B cell (primary cell): ENCODE data around the gene TMEM164. TPM values are rescaled to one million over a fixed set of nuclear protein-coding genes. Genes with fewer than 3 reads are reported as not detected.

Source experiments
- ATAC-seq: fragments of 200-7000 bp; cut with Tn5 transposase; one replicate; pipeline ENCODE4 v1.10.0; 2021; ENCODE audit warnings: low read depth, mild to moderate bottlenecking, moderate number of reproducible peaks, moderate library complexity
- CTCF ChIA-PET: fragments of 350-600 bp; sonication (Branson Sonifier 250); formaldehyde crosslinking; loops from one replicate; lab custom pipeline; 2021; ENCODE audit warnings: antibody characterized with exemption, inconsistent platforms; lab: Charles Lee
- POLR2A ChIA-PET: fragments of 350-600 bp; sonication (Branson Sonifier 250); formaldehyde crosslinking; loops from one replicate; lab custom pipeline; 2021; ENCODE audit warnings: antibody characterized with exemption; lab: Charles Lee
- DNase-seq: peaks from one replicate; pipeline ENCODE4 v3.0.0; 2013
- H2AFZ ChIP-seq: 2 replicates; pipeline ENCODE4 v1.6.1; 2012; ENCODE audit warnings: mild to moderate bottlenecking, low read depth, low read length; ENCODE audit not compliant: insufficient read depth, poor library complexity, severe bottlenecking
- H3K27ac ChIP-seq, 2 donors: 1 replicate in 1 of 2; 2 replicates in 1 of 2; pipeline ENCODE4 v1.5.1; 2012 to 2013; ENCODE audit warnings: low read length in 2 of 2, mild to moderate bottlenecking in 2 of 2, moderate library complexity in 1 of 2
- H3K27me3 ChIP-seq, 4 experiments: fragments of 200-600 bp in 1 of 4; sonication (generic) in 1 of 4; replicated peaks in 1 of 4; 1 replicate in 2 of 4; 2 replicates in 2 of 4; pipeline versions ENCODE4 v1.6.1 to v1.7.0; 2013 to 2016; ENCODE audit warnings: low read length in 3 of 4, mild to moderate bottlenecking in 2 of 4, mixed read lengths in 1 of 4, moderate library complexity in 1 of 4; ENCODE audit not compliant: insufficient read depth in 4 of 4, control insufficient read depth in 3 of 4; ENCODE audit errors: control extremely low read depth in 1 of 4
- H3K36me3 ChIP-seq, 2 experiments: replicated peaks in 1 of 2; 1 replicate in 1 of 2; 2 replicates in 1 of 2; pipeline versions ENCODE4 v1.6.1 to v1.7.1; 2013; ENCODE audit warnings: low read length in 1 of 2; ENCODE audit not compliant: insufficient read depth in 2 of 2, control insufficient read depth in 1 of 2; ENCODE audit errors: control extremely low read depth in 1 of 2, extremely low read depth in 1 of 2
- H3K4me1 ChIP-seq, 2 donors: fragments of 200-600 bp in 1 of 2; sonication (generic) in 1 of 2; 1 replicate in 1 of 2; 2 replicates in 1 of 2; pipeline versions ENCODE4 v1.5.1 to v1.6.1; 2013 to 2017; ENCODE audit warnings: low read length in 2 of 2; ENCODE audit not compliant: control insufficient read depth in 2 of 2, insufficient read depth in 2 of 2
- H3K4me2 ChIP-seq: replicated peaks from 2 replicates; pipeline ENCODE3; 2012; ENCODE audit warnings: mild to moderate bottlenecking, low read depth, low read length; ENCODE audit not compliant: poor library complexity, severe bottlenecking
- H3K4me3 ChIP-seq, 5 experiments: fragments of 200-600 bp in 1 of 5; sonication (generic) in 1 of 5; 1 replicate in 3 of 5; 2 replicates in 2 of 5; pipeline versions ENCODE4 v1.5.1 to v1.7.0; 2011 to 2016; ENCODE audit warnings: low read length in 4 of 5, mild to moderate bottlenecking in 4 of 5, low read depth in 2 of 5, control low read depth in 1 of 5, moderate library complexity in 1 of 5; ENCODE audit not compliant: insufficient read depth in 1 of 5; ENCODE audit errors: control extremely low read depth in 1 of 5, extremely low read depth in 1 of 5
- H3K79me2 ChIP-seq: fragments of 200-600 bp; sonication (generic); one replicate; pipeline ENCODE4 v1.6.0; 2016; ENCODE audit warnings: low read length; ENCODE audit not compliant: control insufficient read depth, insufficient read depth
- H3K9ac ChIP-seq: fragments of 200-600 bp; sonication (generic); 2 replicates; pipeline ENCODE4 v1.6.1; 2017; ENCODE audit warnings: mild to moderate bottlenecking, low read length, moderate library complexity
- H3K9me3 ChIP-seq, 3 donors: one replicate each; pipeline versions ENCODE4 v1.6.1 to v1.7.1; 2013; ENCODE audit warnings: low read length in 2 of 3; ENCODE audit not compliant: control insufficient read depth in 2 of 3, insufficient read depth in 1 of 3; ENCODE audit errors: control extremely low read depth in 1 of 3
- H4K20me1 ChIP-seq: 2 replicates; pipeline ENCODE4 v1.6.0; 2012; ENCODE audit warnings: mild to moderate bottlenecking, low read length; ENCODE audit not compliant: insufficient read depth, control insufficient read depth, poor library complexity, severe bottlenecking
- H3K27ac Mint-ChIP-seq: one replicate; pipeline ENCODE4 v1.8.0; 2021; ENCODE audit warnings: mixed read lengths
- H3K27me3 Mint-ChIP-seq: one replicate; pipeline ENCODE4 v1.8.0; 2021; ENCODE audit warnings: mixed read lengths
- H3K4me1 Mint-ChIP-seq: one replicate; pipeline ENCODE4 v1.8.0; 2021; ENCODE audit warnings: mixed read lengths
- H3K4me3 Mint-ChIP-seq: one replicate; pipeline ENCODE4 v1.8.0; 2021; ENCODE audit warnings: mixed read lengths
- H3K9me3 Mint-ChIP-seq: one replicate; pipeline ENCODE4 v1.8.0; 2022; ENCODE audit warnings: mixed read lengths; ENCODE audit not compliant: insufficient read depth
- CTCF ChIP-seq: fragments of 200-600 bp; IDR thresholded peaks from one replicate; pipeline ENCODE4 v1.8.0; 2022; ENCODE audit warnings: antibody characterized with exemption, mild to moderate bottlenecking
- EZH2 ChIP-seq: IDR thresholded peaks from 2 replicates; pipeline ENCODE4 v1.6.1; 2012; ENCODE audit warnings: borderline replicate concordance, low read depth, mild to moderate bottlenecking, moderate library complexity, low read length; ENCODE audit not compliant: insufficient read depth, poor library complexity, severe bottlenecking
- WGBS: methylation state at CpG from one replicate; pipeline ENCODE4 v1.1.5; 2013; ENCODE audit warnings: missing lambda C conversion rate; ENCODE audit not compliant: insufficient coverage; 5-methylcytosine and 5-hydroxymethylcytosine counted together
- intact Hi-C: fragments of 100-400 bp; cut with micrococcal nuclease; formaldehyde crosslinking; loops from one replicate; pipeline ENCODE4 v1.10.0; 2022
- polyA plus RNA-seq: library from polyadenylated mRNA; depleted of rRNA; stranded (reverse); fragments of >200 nt; gene quantifications from 2 replicates; pipeline ENCODE4 v1.2.3, GENCODE V29; 2012
- total RNA-seq, 2 donors: library from RNA; stranded (reverse); fragments of 120-200 nt in 1 of 2; gene quantifications; 1 replicate in 1 of 2; 2 replicates in 1 of 2; pipeline versions ENCODE4 v1.2.3 to v1.2.4, GENCODE V29; 2013 to 2022

The TMEM164 gene
- total and polyA plus RNA-seq, 2 donors (not counting 1 experiment from before 2014, with no cell fraction given): 9.4 to 26.6 TPM

- H3K9ac ChIP-seq: no peak overlapping the region
- no peak overlapping the region for H2AFZ ChIP-seq
- no peaks in the 10 kb centered on the region for H4K20me1 ChIP-seq
- H3K27me3 ChIP-seq: no peaks in the 10 kb centered on the region
- H3K4me3 ChIP-seq: no peak overlapping the region
- intact Hi-C loops: no loop called here
- H3K9me3 ChIP-seq: no peaks in the 10 kb centered on the region
- POLR2A ChIA-PET: no interaction called here
- H3K27ac ChIP-seq: no peak overlapping the region
- Mint-ChIP-seq H3K9me3 (no peaks in the 10 kb centered on the region), H3K27ac (no peak overlapping the region), H3K4me3 (no peak overlapping the region), H3K27me3 (no peaks in the 10 kb centered on the region), H3K4me1 (peaks cover 28% of the 10 kb centered on the region)
- CTCF ChIA-PET: interaction anchor here (1.3 kb wide), 1 partner anchor 53 kb away, joined by 3 read pairs; no protein-coding TSS in a partner anchor
- DNase-seq (no peak), ATAC-seq (no peak)
- TF ChIP-seq CTCF: no peak
- TF ChIP-seq EZH2: no peak
- no peaks in the 10 kb centered on the region for H3K36me3 ChIP-seq
- H3K79me2 ChIP-seq: no peaks in the 10 kb centered on the region
- H3K4me2 ChIP-seq: no peak overlapping the region
- no peaks in the 10 kb centered on the region for H3K4me1 ChIP-seq
These were observed 57.4 kb downstream of the TMEM164 start for GRCh38 chrX:110060317-110060716.

GRCh38 chrX:110060846-110061537, 58.1 kb downstream of the TMEM164 start:
- H3K4me1 Mint-ChIP-seq: peaks cover 25% of the 10 kb centered on the region
- no peaks in the 10 kb centered on the region for H3K27me3 ChIP-seq
- no peak overlapping the region for H3K27ac ChIP-seq
- H3K9me3 Mint-ChIP-seq: no peaks in the 10 kb centered on the region
- no peaks in the 10 kb centered on the region for H3K9me3 ChIP-seq
- ChIA-PET POLR2A (no interaction called here), CTCF (no interaction called here)
- DNase-seq (no peak), ATAC-seq (no peak)
- H3K27ac Mint-ChIP-seq: no peak overlapping the region
- H3K36me3 ChIP-seq: no peaks in the 10 kb centered on the region
- TF ChIP-seq EZH2 (no peak), CTCF (no peak)
- no peak overlapping the region for H3K9ac ChIP-seq
- no peaks in the 10 kb centered on the region for H3K79me2 ChIP-seq
- H3K4me3 ChIP-seq: no peak overlapping the region
- no peaks in the 10 kb centered on the region for H3K4me1 ChIP-seq
- intact Hi-C loops: no loop called here
- H4K20me1 ChIP-seq: no peaks in the 10 kb centered on the region
- no peaks in the 10 kb centered on the region for H3K27me3 Mint-ChIP-seq
- H2AFZ ChIP-seq: no peak overlapping the region
- no peak overlapping the region for H3K4me3 Mint-ChIP-seq
- WGBS: no CpG with 5 or more reads among the region's 1 CpG
- H3K4me2 ChIP-seq: no peak overlapping the region
